ENCODE results near the gene CDK2.

Gene CDK2

DNA sequence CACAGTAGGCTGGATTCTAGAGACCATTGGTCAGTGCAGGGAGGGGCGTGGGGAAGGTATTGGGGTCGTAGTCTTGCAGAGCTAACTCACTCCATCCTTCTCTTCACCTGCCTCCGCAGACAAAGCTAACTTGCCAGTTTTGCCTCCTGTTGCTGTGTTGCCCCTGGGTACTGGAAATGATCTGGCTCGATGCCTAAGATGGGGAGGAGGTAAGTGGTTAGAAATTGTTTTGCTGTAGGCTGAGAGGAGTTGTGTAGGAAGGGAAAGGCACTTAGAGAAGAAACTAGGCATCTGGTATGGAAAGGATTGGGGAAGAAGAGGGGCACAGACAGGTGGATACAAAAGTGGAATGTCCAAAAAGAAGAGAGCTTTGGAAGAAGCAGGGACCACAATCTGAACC is 24.6 kb upstream of the CDK2 start:
- TF ChIP-seq RAD21 (IDR thresholded peaks at IDR 0.05; ENCODE audit: low read depth) (no peak), FOXM1 (IDR thresholded peaks at IDR 0.05; ENCODE audit: borderline replicate concordance, low read depth) (no peak), TEAD4 (IDR thresholded peaks at IDR 0.05) (no peak), EP300 (IDR thresholded peaks at IDR 0.05; ENCODE audit: borderline replicate concordance) (no peak), CREB1 (IDR thresholded peaks at IDR 0.05; ENCODE audit: low read depth) (no peak), TCF12 (IDR thresholded peaks at IDR 0.05; ENCODE audit: low read depth) (no peak), CEBPB (IDR thresholded peaks at IDR 0.05) (no peak), EGR1 (IDR thresholded peaks at IDR 0.05) (no peak), TAF1 (IDR thresholded peaks at IDR 0.05; ENCODE audit: low read depth) (no peak), ZBTB7A (IDR thresholded peaks at IDR 0.05; ENCODE audit: low read depth) (no peak), YY1 (IDR thresholded peaks at IDR 0.05; ENCODE audit: low read depth) (no peak), NFIC (IDR thresholded peaks at IDR 0.05) (no peak)
- TF ChIP-seq, protein P1, sequence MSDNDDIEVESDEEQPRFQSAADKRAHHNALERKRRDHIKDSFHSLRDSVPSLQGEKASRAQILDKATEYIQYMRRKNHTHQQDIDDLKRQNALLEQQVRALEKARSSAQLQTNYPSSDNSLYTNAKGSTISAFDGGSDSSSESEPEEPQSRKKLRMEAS (IDR thresholded peaks at IDR 0.05): no peak
- TF ChIP-seq, protein P2, sequence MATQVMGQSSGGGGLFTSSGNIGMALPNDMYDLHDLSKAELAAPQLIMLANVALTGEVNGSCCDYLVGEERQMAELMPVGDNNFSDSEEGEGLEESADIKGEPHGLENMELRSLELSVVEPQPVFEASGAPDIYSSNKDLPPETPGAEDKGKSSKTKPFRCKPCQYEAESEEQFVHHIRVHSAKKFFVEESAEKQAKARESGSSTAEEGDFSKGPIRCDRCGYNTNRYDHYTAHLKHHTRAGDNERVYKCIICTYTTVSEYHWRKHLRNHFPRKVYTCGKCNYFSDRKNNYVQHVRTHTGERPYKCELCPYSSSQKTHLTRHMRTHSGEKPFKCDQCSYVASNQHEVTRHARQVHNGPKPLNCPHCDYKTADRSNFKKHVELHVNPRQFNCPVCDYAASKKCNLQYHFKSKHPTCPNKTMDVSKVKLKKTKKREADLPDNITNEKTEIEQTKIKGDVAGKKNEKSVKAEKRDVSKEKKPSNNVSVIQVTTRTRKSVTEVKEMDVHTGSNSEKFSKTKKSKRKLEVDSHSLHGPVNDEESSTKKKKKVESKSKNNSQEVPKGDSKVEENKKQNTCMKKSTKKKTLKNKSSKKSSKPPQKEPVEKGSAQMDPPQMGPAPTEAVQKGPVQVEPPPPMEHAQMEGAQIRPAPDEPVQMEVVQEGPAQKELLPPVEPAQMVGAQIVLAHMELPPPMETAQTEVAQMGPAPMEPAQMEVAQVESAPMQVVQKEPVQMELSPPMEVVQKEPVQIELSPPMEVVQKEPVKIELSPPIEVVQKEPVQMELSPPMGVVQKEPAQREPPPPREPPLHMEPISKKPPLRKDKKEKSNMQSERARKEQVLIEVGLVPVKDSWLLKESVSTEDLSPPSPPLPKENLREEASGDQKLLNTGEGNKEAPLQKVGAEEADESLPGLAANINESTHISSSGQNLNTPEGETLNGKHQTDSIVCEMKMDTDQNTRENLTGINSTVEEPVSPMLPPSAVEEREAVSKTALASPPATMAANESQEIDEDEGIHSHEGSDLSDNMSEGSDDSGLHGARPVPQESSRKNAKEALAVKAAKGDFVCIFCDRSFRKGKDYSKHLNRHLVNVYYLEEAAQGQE (IDR thresholded peaks at IDR 0.05; ENCODE audit: low read depth): no peak
- TF ChIP-seq, protein P3, sequence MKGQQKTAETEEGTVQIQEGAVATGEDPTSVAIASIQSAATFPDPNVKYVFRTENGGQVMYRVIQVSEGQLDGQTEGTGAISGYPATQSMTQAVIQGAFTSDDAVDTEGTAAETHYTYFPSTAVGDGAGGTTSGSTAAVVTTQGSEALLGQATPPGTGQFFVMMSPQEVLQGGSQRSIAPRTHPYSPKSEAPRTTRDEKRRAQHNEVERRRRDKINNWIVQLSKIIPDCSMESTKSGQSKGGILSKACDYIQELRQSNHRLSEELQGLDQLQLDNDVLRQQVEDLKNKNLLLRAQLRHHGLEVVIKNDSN (IDR thresholded peaks at IDR 0.05): no peak

DNA sequence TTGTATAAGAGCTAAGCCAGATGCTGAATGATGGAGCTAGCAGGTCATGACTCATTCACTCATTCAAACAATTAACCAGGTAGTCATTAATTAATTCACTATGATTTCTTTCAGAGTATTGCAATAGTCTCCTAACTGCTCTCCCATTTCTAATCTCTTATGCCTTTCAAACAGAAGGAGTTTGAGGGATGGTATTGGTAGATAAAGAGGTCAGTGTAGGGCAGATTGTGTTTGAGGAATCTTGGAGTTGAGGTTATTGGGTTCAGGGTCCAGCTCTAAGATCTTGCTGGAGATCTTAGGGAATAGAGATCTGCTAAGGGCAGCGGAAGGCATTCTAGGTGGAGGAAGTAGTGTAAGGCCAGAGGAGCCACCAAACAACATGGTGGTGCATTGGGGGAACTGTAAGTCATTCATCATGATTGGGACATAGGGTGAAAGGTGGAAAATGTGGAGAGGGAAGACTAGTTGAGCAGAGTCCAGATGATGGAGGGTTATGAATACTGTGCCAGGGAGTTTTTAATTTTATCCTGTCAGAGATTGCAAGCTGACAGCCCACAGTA is 24.0 kb upstream of the CDK2 start:
- TF ChIP-seq RAD21 (IDR thresholded peaks at IDR 0.05; ENCODE audit: low read depth) (no peak), ZBTB7A (IDR thresholded peaks at IDR 0.05; ENCODE audit: low read depth) (no peak), CEBPB (IDR thresholded peaks at IDR 0.05) (no peak), EP300 (IDR thresholded peaks at IDR 0.05; ENCODE audit: borderline replicate concordance) (no peak), TCF12 (IDR thresholded peaks at IDR 0.05; ENCODE audit: low read depth) (no peak), FOXM1 (IDR thresholded peaks at IDR 0.05; ENCODE audit: borderline replicate concordance, low read depth) (no peak), TEAD4 (IDR thresholded peaks at IDR 0.05) (no peak), CREB1 (IDR thresholded peaks at IDR 0.05; ENCODE audit: low read depth) (no peak), YY1 (IDR thresholded peaks at IDR 0.05; ENCODE audit: low read depth) (no peak), TAF1 (IDR thresholded peaks at IDR 0.05; ENCODE audit: low read depth) (no peak), NFIC (IDR thresholded peaks at IDR 0.05) (no peak)
- TF ChIP-seq, protein P1 (IDR thresholded peaks at IDR 0.05): no peak
- TF ChIP-seq, protein P3 (IDR thresholded peaks at IDR 0.05): no peak
- TF ChIP-seq, protein P2 (IDR thresholded peaks at IDR 0.05; ENCODE audit: low read depth): no peak

DNA sequence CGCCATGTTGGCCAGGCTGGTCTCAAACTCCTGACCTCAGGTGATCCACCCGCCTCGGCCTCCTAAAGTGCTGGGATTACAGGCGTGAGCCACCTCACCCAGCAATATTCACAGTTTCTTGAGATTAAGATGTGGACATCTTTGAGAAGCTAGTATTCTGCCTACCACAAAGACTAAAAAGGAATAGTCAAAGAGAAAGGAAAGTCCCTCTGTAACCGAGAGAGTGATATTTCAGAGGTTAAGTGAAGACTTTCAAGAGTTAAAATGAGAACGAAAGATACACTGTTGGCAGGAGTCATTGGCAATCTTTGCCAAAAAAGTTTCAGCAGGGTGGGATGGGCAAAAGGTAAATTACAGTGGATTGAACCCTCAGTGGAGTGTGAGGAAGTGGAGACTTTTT is 20.1 kb upstream of the CDK2 start:
- TF ChIP-seq YY1 (IDR thresholded peaks at IDR 0.05; ENCODE audit: low read depth) (no peak), CREB1 (IDR thresholded peaks at IDR 0.05; ENCODE audit: low read depth) (no peak), EGR1 (IDR thresholded peaks at IDR 0.05) (no peak), TCF12 (IDR thresholded peaks at IDR 0.05; ENCODE audit: low read depth) (no peak), NFIC (IDR thresholded peaks at IDR 0.05) (no peak), RAD21 (IDR thresholded peaks at IDR 0.05; ENCODE audit: low read depth) (no peak), ZBTB7A (IDR thresholded peaks at IDR 0.05; ENCODE audit: low read depth) (no peak), EP300 (IDR thresholded peaks at IDR 0.05; ENCODE audit: borderline replicate concordance) (no peak), FOXM1 (IDR thresholded peaks at IDR 0.05; ENCODE audit: borderline replicate concordance, low read depth) (no peak), TEAD4 (IDR thresholded peaks at IDR 0.05) (no peak), TAF1 (IDR thresholded peaks at IDR 0.05; ENCODE audit: low read depth) (no peak), CEBPB (IDR thresholded peaks at IDR 0.05) (no peak)
- TF ChIP-seq, protein P2 (IDR thresholded peaks at IDR 0.05; ENCODE audit: low read depth): no peak
- TF ChIP-seq, protein P3 (IDR thresholded peaks at IDR 0.05): no peak
- TF ChIP-seq, protein P1 (IDR thresholded peaks at IDR 0.05): no peak
